ENCODE measurements around the gene E4F1. TPM values are rescaled to one million over a fixed set of nuclear protein-coding genes. Genes with fewer than 3 reads are reported as not detected.

The E4F1 gene
- total RNA-seq, 1 donor from 2014 or later = 37.4 TPM

GRCh38 chr16:2270588-2271470 is 47.4 kb downstream of the E4F1 start:
- Mint-ChIP-seq H3K27me3 (ENCODE audit: insufficient read depth) (peaks cover 2% of the 10 kb centered on the region), H3K27ac (no peak overlapping the region), H3K4me3 (no peak overlapping the region), H3K36me3 (ENCODE audit: low read depth) (peaks cover 11% of the 10 kb centered on the region), H3K9me3 (no peaks in the 10 kb centered on the region), H3K4me1 (ENCODE audit: low read depth) (peaks cover 24% of the 10 kb centered on the region)
- no peak for DNase-seq (ENCODE audit: low spot score)
- intact Hi-C loops (cut with micrococcal nuclease) = no loop called here

GRCh38 chr16:2271848-2272461 is 48.6 kb downstream of the E4F1 start:
- peaks cover 3% of the 10 kb centered on the region for H3K36me3 Mint-ChIP-seq (ENCODE audit: low read depth)
- DNase-seq (ENCODE audit: low spot score) = no peak

GRCh38 chr16:2273484-2273883 is 50.1 kb downstream of the E4F1 start:
- Mint-ChIP-seq H3K36me3 (ENCODE audit: low read depth) (peaks cover 2% of the 10 kb centered on the region), H3K27me3 (ENCODE audit: insufficient read depth) (peaks cover 2% of the 10 kb centered on the region), H3K9me3 (no peaks in the 10 kb centered on the region), H3K4me1 (ENCODE audit: low read depth) (peaks cover 12% of the 10 kb centered on the region), H3K27ac (no peak overlapping the region), H3K4me3 (no peak overlapping the region)
- intact Hi-C loops (cut with micrococcal nuclease) = no loop called here
- no peak for DNase-seq (ENCODE audit: low spot score)

More at GRCh38 chr16:2271848-2272461, 48.6 kb downstream of the E4F1 start:
- intact Hi-C loops (cut with micrococcal nuclease) = no loop called here
- Mint-ChIP-seq H3K27ac (no peak overlapping the region), H3K9me3 (no peaks in the 10 kb centered on the region), H3K4me1 (ENCODE audit: low read depth) (peaks cover 13% of the 10 kb centered on the region), H3K4me3 (no peak overlapping the region), H3K27me3 (ENCODE audit: insufficient read depth) (peaks cover 2% of the 10 kb centered on the region)

GRCh38 chr16:2273931-2274330 is 50.5 kb downstream of the E4F1 start:
- Mint-ChIP-seq H3K36me3 (ENCODE audit: low read depth) (peaks cover 2% of the 10 kb centered on the region), H3K4me1 (ENCODE audit: low read depth) (peaks cover 11% of the 10 kb centered on the region), H3K27me3 (ENCODE audit: insufficient read depth) (peaks cover 2% of the 10 kb centered on the region), H3K4me3 (no peak overlapping the region), H3K27ac (no peak overlapping the region), H3K9me3 (no peaks in the 10 kb centered on the region)
- intact Hi-C loops (cut with micrococcal nuclease) = no loop called here
- no peak for DNase-seq (ENCODE audit: low spot score)

- Mint-ChIP-seq H3K27me3 (ENCODE audit: insufficient read depth) (no peaks in the 10 kb centered on the region), H3K4me3 (no peak overlapping the region), H3K9me3 (no peaks in the 10 kb centered on the region), H3K4me1 (ENCODE audit: low read depth) (no peaks in the 10 kb centered on the region), H3K36me3 (ENCODE audit: low read depth) (no peaks in the 10 kb centered on the region), H3K27ac (no peak overlapping the region)
- intact Hi-C loops (cut with micrococcal nuclease) = no loop called here
- DNase-seq (ENCODE audit: low spot score) = no peak
Observed at GRCh38 chr16:2275476-2276367, 52.3 kb downstream of the E4F1 start.

GRCh38 chr16:2276368-2277195 is 53.2 kb downstream of the E4F1 start:
- no peak for DNase-seq (ENCODE audit: low spot score)
- Mint-ChIP-seq H3K9me3 (no peaks in the 10 kb centered on the region), H3K36me3 (ENCODE audit: low read depth) (no peaks in the 10 kb centered on the region), H3K27me3 (ENCODE audit: insufficient read depth) (no peaks in the 10 kb centered on the region), H3K27ac (no peak overlapping the region), H3K4me3 (no peak overlapping the region), H3K4me1 (ENCODE audit: low read depth) (no peaks in the 10 kb centered on the region)
- intact Hi-C loops (cut with micrococcal nuclease) = no loop called here

GRCh38 chr16:2277466-2278271 is 54.3 kb downstream of the E4F1 start:
- intact Hi-C loops (cut with micrococcal nuclease) = no loop called here
- H3K9me3 Mint-ChIP-seq = no peaks in the 10 kb centered on the region
- H3K27me3 Mint-ChIP-seq (ENCODE audit: insufficient read depth) = no peaks in the 10 kb centered on the region
- no peaks in the 10 kb centered on the region for H3K4me1 Mint-ChIP-seq (ENCODE audit: low read depth)
- no peak for DNase-seq (ENCODE audit: low spot score)
- no peak overlapping the region for H3K27ac Mint-ChIP-seq
- H3K4me3 Mint-ChIP-seq = no peak overlapping the region
- H3K36me3 Mint-ChIP-seq (ENCODE audit: low read depth) = no peaks in the 10 kb centered on the region

- DNase-seq (ENCODE audit: low spot score) = no peak
- Mint-ChIP-seq H3K4me3 (no peak overlapping the region), H3K9me3 (no peaks in the 10 kb centered on the region), H3K27ac (no peak overlapping the region), H3K36me3 (ENCODE audit: low read depth) (no peaks in the 10 kb centered on the region), H3K27me3 (ENCODE audit: insufficient read depth) (no peaks in the 10 kb centered on the region), H3K4me1 (ENCODE audit: low read depth) (no peaks in the 10 kb centered on the region)
- intact Hi-C loops (cut with micrococcal nuclease) = no loop called here
Observed at GRCh38 chr16:2278272-2278608, 54.8 kb downstream of the E4F1 start.

- H3K27ac Mint-ChIP-seq = no peak overlapping the region
- no peaks in the 10 kb centered on the region for H3K4me1 Mint-ChIP-seq (ENCODE audit: low read depth)
- DNase-seq (ENCODE audit: low spot score) = no peak
- peaks cover 2% of the 10 kb centered on the region for H3K36me3 Mint-ChIP-seq (ENCODE audit: low read depth)
- H3K4me3 Mint-ChIP-seq = no peak overlapping the region
- intact Hi-C loops (cut with micrococcal nuclease) = no loop called here
- no peaks in the 10 kb centered on the region for H3K9me3 Mint-ChIP-seq
- no peaks in the 10 kb centered on the region for H3K27me3 Mint-ChIP-seq (ENCODE audit: insufficient read depth)
Observed at GRCh38 chr16:2278956-2279800, 55.8 kb downstream of the E4F1 start.

- H3K27ac Mint-ChIP-seq = no peak overlapping the region
- H3K4me3 Mint-ChIP-seq = no peak overlapping the region
- H3K4me1 Mint-ChIP-seq (ENCODE audit: low read depth) = no peaks in the 10 kb centered on the region
- H3K27me3 Mint-ChIP-seq (ENCODE audit: insufficient read depth) = no peaks in the 10 kb centered on the region
- DNase-seq (ENCODE audit: low spot score) = no peak
- intact Hi-C loops (cut with micrococcal nuclease) = no loop called here
- no peaks in the 10 kb centered on the region for H3K9me3 Mint-ChIP-seq
- peaks cover 2% of the 10 kb centered on the region for H3K36me3 Mint-ChIP-seq (ENCODE audit: low read depth)
Observed at GRCh38 chr16:2280461-2280860, 57.1 kb downstream of the E4F1 start.

- no peaks in the 10 kb centered on the region for H3K27me3 Mint-ChIP-seq (ENCODE audit: insufficient read depth)
- no peak overlapping the region for H3K4me3 Mint-ChIP-seq
- H3K36me3 Mint-ChIP-seq (ENCODE audit: low read depth) = peaks cover 2% of the 10 kb centered on the region
- H3K27ac Mint-ChIP-seq = no peak overlapping the region
- DNase-seq (ENCODE audit: low spot score) = no peak
- H3K4me1 Mint-ChIP-seq (ENCODE audit: low read depth) = no peaks in the 10 kb centered on the region
- intact Hi-C loops (cut with micrococcal nuclease) = no loop called here
- no peaks in the 10 kb centered on the region for H3K9me3 Mint-ChIP-seq
Observed at GRCh38 chr16:2280981-2281542, 57.7 kb downstream of the E4F1 start.
